Prostate gland (tissue), 2 donors: ENCODE results near the gene UMODL1.

Experiments used
- POLR2A ChIP-seq: fragments of 450-650 bp; IDR thresholded peaks from one replicate; pipeline ENCODE4 v1.6.1; 2016; ENCODE audit warnings: antibody characterized with exemption, mild to moderate bottlenecking
- POLR2AphosphoS5 ChIP-seq: sonication (generic); formaldehyde crosslinking; IDR thresholded peaks from one replicate; pipeline ENCODE4 v1.6.1; 2017; ENCODE audit warnings: antibody characterized with exemption
- TF ChIP-seq, protein P1 (sequence below), 4 experiments: fragments of 200-600 bp in 2 of 4; fragments of 450-650 bp in 2 of 4; sonication (generic) in 2 of 4; IDR thresholded peaks; 1 replicate in 3 of 4; 2 replicates in 1 of 4; pipeline ENCODE4 v1.5.1; 2016 to 2019; ENCODE audit warnings: antibody characterized with exemption in 4 of 4, mild to moderate bottlenecking in 2 of 4, moderate library complexity in 2 of 4

DNA sequence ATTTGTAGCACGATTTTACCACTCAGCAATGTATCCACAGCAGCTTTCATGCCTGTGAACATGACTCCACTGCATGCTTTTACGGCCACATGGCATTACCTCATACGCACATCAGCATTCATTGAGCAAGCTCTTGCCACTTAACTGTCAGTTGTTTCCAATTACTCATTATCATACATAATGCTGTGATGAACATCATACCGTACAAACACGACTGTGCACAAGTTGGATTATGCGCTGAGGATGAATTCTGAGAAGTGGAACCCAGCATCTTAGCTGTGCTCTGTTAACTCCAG, 9.6 kb downstream of the UMODL1 start:
- TF ChIP-seq, protein P1, sequence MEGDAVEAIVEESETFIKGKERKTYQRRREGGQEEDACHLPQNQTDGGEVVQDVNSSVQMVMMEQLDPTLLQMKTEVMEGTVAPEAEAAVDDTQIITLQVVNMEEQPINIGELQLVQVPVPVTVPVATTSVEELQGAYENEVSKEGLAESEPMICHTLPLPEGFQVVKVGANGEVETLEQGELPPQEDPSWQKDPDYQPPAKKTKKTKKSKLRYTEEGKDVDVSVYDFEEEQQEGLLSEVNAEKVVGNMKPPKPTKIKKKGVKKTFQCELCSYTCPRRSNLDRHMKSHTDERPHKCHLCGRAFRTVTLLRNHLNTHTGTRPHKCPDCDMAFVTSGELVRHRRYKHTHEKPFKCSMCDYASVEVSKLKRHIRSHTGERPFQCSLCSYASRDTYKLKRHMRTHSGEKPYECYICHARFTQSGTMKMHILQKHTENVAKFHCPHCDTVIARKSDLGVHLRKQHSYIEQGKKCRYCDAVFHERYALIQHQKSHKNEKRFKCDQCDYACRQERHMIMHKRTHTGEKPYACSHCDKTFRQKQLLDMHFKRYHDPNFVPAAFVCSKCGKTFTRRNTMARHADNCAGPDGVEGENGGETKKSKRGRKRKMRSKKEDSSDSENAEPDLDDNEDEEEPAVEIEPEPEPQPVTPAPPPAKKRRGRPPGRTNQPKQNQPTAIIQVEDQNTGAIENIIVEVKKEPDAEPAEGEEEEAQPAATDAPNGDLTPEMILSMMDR (IDR thresholded peaks at IDR 0.05): no peak
- no peak for TF ChIP-seq POLR2A
- no peak for TF ChIP-seq POLR2AphosphoS5
